Cerebellar cortex (tissue), 1 donor: ENCODE measurements around the gene RSBN1.
"Not testable (repeated sequence)": the region's sequence is repeated elsewhere in the genome, so short reads cannot be mapped to it uniquely, and the experiment has no call there.

Source experiments
- DNase-seq: peaks from one replicate; pipeline ENCODE4 v3.0.0-alpha.2; 2015; ENCODE audit warnings: low spot score

Gene RSBN1

GRCh38 chr1:113811888-113812660, at the start of gene RSBN1:
Gene RSBN1 (minus strand): TSS chr1:113812476. CDS start chr1:113812412, 64 bp downstream.
- DNase-seq, result peak; percentile 99

DNA sequence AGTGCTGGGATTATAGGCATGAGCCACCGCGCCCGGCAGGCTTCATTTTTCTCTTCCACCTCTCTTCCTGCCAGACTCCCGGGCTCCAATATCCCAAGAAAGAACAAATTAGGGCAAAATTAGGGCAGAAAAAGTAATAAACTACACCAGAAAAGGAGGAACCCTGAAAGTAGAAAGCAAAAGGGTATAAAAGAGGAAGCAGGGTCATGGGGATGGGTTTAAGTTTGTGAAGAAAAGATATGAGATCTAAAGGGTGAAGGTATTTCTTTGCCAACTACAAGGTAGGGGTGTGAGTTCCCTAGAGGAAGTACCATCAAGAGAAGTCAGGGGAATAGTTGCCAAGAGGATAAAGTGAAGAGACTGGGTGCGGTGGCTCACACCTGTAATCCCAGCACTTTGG, 49.4 kb upstream of the RSBN1 start:
- DNase-seq, result no peak

GRCh38 chr1:113860891-113861290, 48.6 kb upstream of the RSBN1 start:
- no peak for DNase-seq

DNA sequence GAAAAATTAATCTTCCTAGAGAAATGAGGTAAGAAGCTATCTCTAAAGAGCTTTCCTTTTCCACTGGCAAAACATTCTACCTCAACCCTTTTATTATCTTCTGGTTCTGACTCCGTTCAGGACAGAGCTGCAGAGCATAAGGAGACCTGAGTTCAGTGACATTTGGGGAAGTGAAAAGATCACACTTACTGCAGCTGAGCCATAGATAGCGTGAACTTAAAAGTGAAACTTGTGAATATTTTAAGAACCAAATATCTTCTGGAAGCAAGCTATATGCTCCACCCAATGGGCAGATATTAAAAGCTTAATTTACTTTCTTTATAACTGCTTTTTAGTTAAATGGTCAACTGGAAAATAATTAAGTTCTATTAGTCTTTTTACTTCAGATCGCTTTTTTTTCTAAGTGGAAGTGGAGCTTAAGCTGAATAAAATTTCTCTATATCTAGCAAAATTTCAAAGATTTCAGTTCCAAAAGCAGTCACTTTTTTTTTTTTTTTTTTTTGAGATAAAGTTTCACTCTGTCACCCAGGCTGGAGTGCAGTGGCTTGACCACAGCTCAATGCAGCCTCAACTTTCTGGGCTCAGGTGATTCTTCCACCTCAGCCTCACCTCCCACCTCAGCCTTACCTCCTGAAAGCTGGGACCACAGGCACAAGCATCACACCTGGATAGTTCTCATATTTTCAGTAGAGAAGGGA, 47.4 kb upstream of the RSBN1 start:
- no peak for DNase-seq

DNA sequence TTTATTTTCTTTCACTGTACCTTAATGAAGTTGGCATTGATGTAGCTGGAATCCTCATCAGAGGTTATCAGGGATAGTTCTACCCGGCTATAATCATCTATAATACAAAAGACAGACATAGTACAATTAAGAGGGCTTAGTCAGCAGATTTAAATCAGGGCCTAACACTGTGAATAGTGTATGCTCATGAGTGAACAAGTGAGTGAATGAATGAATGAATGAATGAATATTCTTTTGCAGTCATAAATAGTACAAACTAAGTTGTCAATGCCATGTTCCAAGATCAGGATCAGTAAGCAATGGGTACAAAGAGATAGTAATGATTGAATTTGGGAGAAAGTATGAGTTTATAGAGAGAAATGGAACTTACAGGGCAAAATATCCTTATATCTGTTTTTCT, 46.7 kb upstream of the RSBN1 start:
- no peak for DNase-seq

DNA sequence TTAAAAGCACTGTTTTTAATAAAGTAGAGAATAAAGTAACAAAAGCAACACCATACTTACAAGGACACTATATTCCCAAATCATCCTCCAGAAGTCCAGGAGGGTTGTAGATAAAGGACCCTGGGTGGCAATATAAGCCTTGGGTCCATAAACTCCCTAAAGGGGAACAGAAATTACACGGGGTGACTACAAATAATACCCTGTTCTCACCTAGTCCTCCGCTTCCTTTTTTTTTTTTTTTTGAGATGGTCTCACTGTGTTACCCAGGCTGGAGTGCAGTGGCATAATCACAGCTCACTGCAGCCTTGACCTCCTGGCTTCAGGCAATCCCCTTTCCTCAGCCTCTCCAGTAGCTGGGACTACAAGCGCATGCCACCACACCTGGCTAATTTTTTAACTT, 46.1 kb upstream of the RSBN1 start:
- no peak for DNase-seq

- no peak for DNase-seq
Measured at GRCh38 chr1:113857776-113858175, 45.5 kb upstream of the RSBN1 start.

- DNase-seq, result no peak
Measured at GRCh38 chr1:113856401-113856790, 44.1 kb upstream of the RSBN1 start.

- DNase-seq, result no peak
Measured at GRCh38 chr1:113855630-113856400, 43.5 kb upstream of the RSBN1 start.

GRCh38 chr1:113854234-113854633, 42.0 kb upstream of the RSBN1 start:
- DNase-seq, result no peak

GRCh38 chr1:113852694-113853093, 40.4 kb upstream of the RSBN1 start:
- DNase-seq, result not testable (repeated sequence)

GRCh38 chr1:113850127-113850796, 38.0 kb upstream of the RSBN1 start:
- no peak for DNase-seq

DNA sequence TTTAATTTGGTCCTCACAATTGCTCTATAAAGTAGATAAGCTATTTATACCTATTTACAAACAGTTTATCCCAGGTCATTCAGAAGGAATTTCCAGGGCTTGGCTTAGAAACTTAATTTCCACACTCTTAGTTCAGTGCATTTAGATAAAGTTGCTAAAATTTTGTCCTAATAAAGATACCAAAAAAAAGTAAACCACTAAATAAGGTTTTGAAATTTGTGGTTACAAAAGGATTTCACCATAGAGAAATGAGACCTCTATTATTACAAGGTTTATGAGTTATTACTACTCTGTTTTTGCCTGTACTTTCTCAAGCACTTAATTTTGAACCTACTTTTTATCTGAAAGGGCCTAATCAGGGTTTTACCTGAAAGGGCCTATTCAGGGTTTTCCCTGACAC, 36.8 kb upstream of the RSBN1 start:
- DNase-seq, result no peak

- no peak for DNase-seq
Measured at GRCh38 chr1:113846391-113847035, 34.2 kb upstream of the RSBN1 start.

DNA sequence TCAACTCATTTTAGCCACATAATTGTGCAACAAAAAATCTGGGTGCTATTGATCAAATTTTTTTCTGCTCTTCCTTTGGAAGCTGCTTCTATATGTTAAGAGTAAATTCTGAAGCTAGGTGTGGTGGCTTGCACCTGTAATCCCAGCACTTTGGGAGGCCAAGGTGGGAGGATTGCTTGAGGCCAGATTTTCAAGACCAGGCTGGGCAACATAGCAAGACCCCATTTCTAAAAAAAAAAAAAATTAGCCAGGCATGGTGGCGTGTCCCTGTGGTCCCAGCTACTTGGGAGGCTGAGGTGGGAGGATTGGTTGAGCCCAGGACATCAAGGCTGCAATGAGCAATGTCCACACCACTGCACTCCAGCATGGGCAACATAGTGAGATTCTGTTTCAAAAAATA, 24.3 kb upstream of the RSBN1 start:
- no peak for DNase-seq

GRCh38 chr1:113835686-113836290, 23.5 kb upstream of the RSBN1 start:
- DNase-seq, result peak; percentile 73

- DNase-seq, result no peak
Measured at GRCh38 chr1:113834716-113835115, 22.4 kb upstream of the RSBN1 start.

DNA sequence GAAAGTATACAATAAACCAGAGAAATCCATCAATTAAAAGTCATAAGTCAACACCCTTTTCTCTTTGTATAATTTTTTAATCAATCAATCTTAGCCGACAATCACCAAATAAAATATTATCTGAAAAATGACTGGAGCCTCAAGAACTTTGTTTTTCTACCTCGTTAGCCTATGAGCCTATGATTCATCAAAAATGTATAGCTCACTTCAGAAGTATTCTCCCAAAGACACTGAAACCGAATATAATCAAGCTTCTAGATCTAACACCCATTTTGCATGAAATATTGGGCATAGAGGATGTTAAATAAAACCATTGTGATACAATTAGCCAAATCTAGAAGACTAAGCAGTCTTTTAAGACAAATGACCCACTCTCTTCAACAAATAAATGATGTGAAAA, 17.8 kb upstream of the RSBN1 start:
- DNase-seq, result no peak

- no peak for DNase-seq
Measured at GRCh38 chr1:113821916-113822315, 9.6 kb upstream of the RSBN1 start.

- no peak for DNase-seq
Measured at GRCh38 chr1:113818578-113818977, 6.3 kb upstream of the RSBN1 start.

GRCh38 chr1:113813218-113813617, 942 bp upstream of the RSBN1 start:
- no peak for DNase-seq
